Vagina (tissue), 2 donors: ENCODE data around the gene ITGA4. TPM values are rescaled to one million over a fixed set of nuclear protein-coding genes. Genes with fewer than 3 reads are reported as not detected.

Source experiments
- DNase-seq, 2 donors: peaks; one replicate each; pipeline ENCODE4 v3.0.0-alpha.2; 2017; ENCODE audit errors: extremely low spot score in 2 of 2
- H3K27ac ChIP-seq: fragments of 200-600 bp; sonication (generic); one replicate; pipeline ENCODE4 v1.5.1; 2019
- H3K27me3 ChIP-seq: fragments of 200-600 bp; sonication (generic); one replicate; pipeline ENCODE4 v1.5.1; 2019
- H3K36me3 ChIP-seq, 2 donors: fragments of 200-600 bp; sonication (generic); one replicate each; pipeline ENCODE4 v1.5.1; 2017 to 2019
- H3K4me1 ChIP-seq: fragments of 200-600 bp; sonication (generic); one replicate; pipeline ENCODE4 v1.5.1; 2019
- H3K4me3 ChIP-seq, 2 donors: fragments of 200-600 bp; sonication (generic); 1 replicate in 1 of 2; 2 replicates in 1 of 2; pipeline ENCODE4 v1.5.1; 2016 to 2019
- H3K9me3 ChIP-seq: fragments of 200-600 bp; sonication (generic); one replicate; pipeline ENCODE4 v1.5.1; 2019
- CTCF ChIP-seq, 3 experiments: fragments of 450-650 bp in 2 of 3; fragments of 200-600 bp in 1 of 3; sonication (generic) in 1 of 3; IDR thresholded peaks; one replicate each; pipeline ENCODE4 v1.5.1; 2017 to 2019; ENCODE audit warnings: antibody characterized with exemption in 3 of 3, mild to moderate bottlenecking in 2 of 3, moderate library complexity in 2 of 3
- POLR2A ChIP-seq, 2 donors: fragments of 450-650 bp; IDR thresholded peaks; one replicate each; pipeline ENCODE4 v1.6.1; 2017; ENCODE audit warnings: antibody characterized with exemption in 2 of 2, mild to moderate bottlenecking in 2 of 2, moderate library complexity in 2 of 2
- POLR2AphosphoS5 ChIP-seq, 2 donors: sonication (generic); formaldehyde crosslinking; IDR thresholded peaks; one replicate each; pipeline ENCODE4 v1.9.0; 2017; ENCODE audit warnings: antibody characterized with exemption in 2 of 2, mild to moderate bottlenecking in 2 of 2, low read depth in 1 of 2; ENCODE audit not compliant: insufficient read depth in 1 of 2
- intact Hi-C: fragments of 100-400 bp; cut with DNase I; formaldehyde crosslinking; loops from one replicate; pipeline ENCODE4 v1.15.1; 2023
- total RNA-seq: library from RNA; depleted of rRNA; stranded (reverse); fragments of >200 nt; gene quantifications from one replicate; pipeline ENCODE4 v1.2.3, GENCODE V29; 2016

ITGA4 gene
- total RNA-seq, 1 donor from 2014 or later: 4.9 TPM

- intact Hi-C loops: loop anchor here (1.0 kb wide), 1 partner anchor 37 kb away; the partner anchor contains the start of gene ITGA4
- H3K4me1 ChIP-seq: no peaks in the 10 kb centered on the region
- no peaks in the 10 kb centered on the region for H3K27me3 ChIP-seq
- no peak for DNase-seq
- no peaks in the 10 kb centered on the region for H3K36me3 ChIP-seq
- H3K27ac ChIP-seq: no peak overlapping the region
- H3K4me3 ChIP-seq: no peak overlapping the region
- TF ChIP-seq POLR2A (IDR thresholded peaks at IDR 0.05) (no peak), POLR2AphosphoS5 (IDR thresholded peaks at IDR 0.05; ENCODE audit: insufficient read depth in 1 of 2, low read depth in 1 of 2) (no peak), CTCF (IDR thresholded peaks at IDR 0.05) (no peak)
- H3K9me3 ChIP-seq: no peaks in the 10 kb centered on the region
Observed at GRCh38 chr2:181420259-181421130, 36.7 kb upstream of the ITGA4 start.

GRCh38 chr2:181421131-181421458 lies 36.1 kb upstream of the ITGA4 start:
- Histone ChIP-seq H3K27ac (no peak overlapping the region), H3K36me3 (no peaks in the 10 kb centered on the region), H3K27me3 (no peaks in the 10 kb centered on the region), H3K4me1 (no peaks in the 10 kb centered on the region), H3K9me3 (no peaks in the 10 kb centered on the region), H3K4me3 (no peak overlapping the region)
- no peak for DNase-seq
- TF ChIP-seq POLR2AphosphoS5 (IDR thresholded peaks at IDR 0.05; ENCODE audit: insufficient read depth in 1 of 2, low read depth in 1 of 2): no peak
- TF ChIP-seq POLR2A (IDR thresholded peaks at IDR 0.05): no peak
- no peak for TF ChIP-seq CTCF (IDR thresholded peaks at IDR 0.05)
- intact Hi-C loops: loop anchor here (1.0 kb wide), 1 partner anchor 36 kb away; the partner anchor contains the start of gene ITGA4

- intact Hi-C loops: loop anchor here (1.0 kb wide), 1 partner anchor 36 kb away; the partner anchor contains the start of gene ITGA4
- Histone ChIP-seq H3K4me3 (no peak overlapping the region), H3K36me3 (no peaks in the 10 kb centered on the region), H3K27ac (no peak overlapping the region), H3K27me3 (no peaks in the 10 kb centered on the region), H3K4me1 (no peaks in the 10 kb centered on the region), H3K9me3 (no peaks in the 10 kb centered on the region)
- TF ChIP-seq POLR2AphosphoS5 (IDR thresholded peaks at IDR 0.05; ENCODE audit: insufficient read depth in 1 of 2, low read depth in 1 of 2) (no peak), CTCF (IDR thresholded peaks at IDR 0.05) (no peak), POLR2A (IDR thresholded peaks at IDR 0.05) (no peak)
- no peak for DNase-seq
Observed at GRCh38 chr2:181421464-181421863, 35.7 kb upstream of the ITGA4 start.

- no peak overlapping the region for H3K27ac ChIP-seq
- H3K27me3 ChIP-seq: no peaks in the 10 kb centered on the region
- intact Hi-C loops: no loop called here
- no peaks in the 10 kb centered on the region for H3K4me1 ChIP-seq
- no peak overlapping the region for H3K4me3 ChIP-seq
- TF ChIP-seq POLR2A (IDR thresholded peaks at IDR 0.05): no peak
- no peak for TF ChIP-seq POLR2AphosphoS5 (IDR thresholded peaks at IDR 0.05; ENCODE audit: insufficient read depth in 1 of 2, low read depth in 1 of 2)
- no peak for TF ChIP-seq CTCF (IDR thresholded peaks at IDR 0.05)
- no peak for DNase-seq
- no peaks in the 10 kb centered on the region for H3K9me3 ChIP-seq
- no peaks in the 10 kb centered on the region for H3K36me3 ChIP-seq
Observed at GRCh38 chr2:181426672-181427071, 30.5 kb upstream of the ITGA4 start.
